Common myeloid progenitor, CD34-positive (primary cell): ENCODE measurements around the gene OGDHL.

Experiments used
- CTCF ChIA-PET: fragments of 350-600 bp; sonication (Branson Sonifier 250); formaldehyde crosslinking; loops from one replicate; lab custom pipeline; 2021; ENCODE audit warnings: antibody characterized with exemption; lab: Charles Lee
- POLR2A ChIA-PET: fragments of 350-600 bp; sonication (Branson Sonifier 250); formaldehyde crosslinking; loops from one replicate; lab custom pipeline; 2021; ENCODE audit warnings: antibody characterized with exemption; lab: Charles Lee
- DNase-seq, 3 donors: peaks; one replicate each; pipeline versions ENCODE4 v3.0.0 to v3.0.0-alpha.2; 2013
- H3K27ac ChIP-seq, 2 experiments: 1 replicate in 1 of 2; 2 replicates in 1 of 2; pipeline ENCODE4 v1.7.0; 2013; ENCODE audit warnings: inconsistent platforms in 2 of 2, low read length in 2 of 2, mild to moderate bottlenecking in 2 of 2, low read depth in 1 of 2, moderate library complexity in 1 of 2; ENCODE audit not compliant: severe bottlenecking in 2 of 2, insufficient read depth in 1 of 2, poor library complexity in 1 of 2
- H3K27me3 ChIP-seq, 5 experiments: replicated peaks in 2 of 5; 1 replicate in 3 of 5; 2 replicates in 2 of 5; pipeline versions ENCODE4 v1.6.1 to v1.7.0; 2013; ENCODE audit warnings: low read length in 4 of 5, mild to moderate bottlenecking in 2 of 5, moderate library complexity in 2 of 5, inconsistent platforms in 1 of 5; ENCODE audit not compliant: insufficient read depth in 5 of 5, control insufficient read depth in 4 of 5
- H3K36me3 ChIP-seq, 4 experiments: 1 replicate in 2 of 4; 2 replicates in 2 of 4; pipeline versions ENCODE4 v1.6.1 to v1.7.0; 2013; ENCODE audit warnings: low read length in 3 of 4, control low read depth in 1 of 4, mild to moderate bottlenecking in 1 of 4; ENCODE audit not compliant: control insufficient read depth in 4 of 4, insufficient read depth in 4 of 4
- H3K4me1 ChIP-seq, 4 experiments: 1 replicate in 3 of 4; 2 replicates in 1 of 4; pipeline versions ENCODE4 v1.6.1 to v1.7.1; 2013; ENCODE audit warnings: low read length in 3 of 4, mild to moderate bottlenecking in 3 of 4, control low read depth in 1 of 4, inconsistent platforms in 1 of 4, moderate library complexity in 1 of 4; ENCODE audit not compliant: control insufficient read depth in 4 of 4, insufficient read depth in 4 of 4; ENCODE audit errors: control extremely low read depth in 1 of 4
- H3K4me3 ChIP-seq, 7 experiments: 1 replicate in 4 of 7; 2 replicates in 3 of 7; pipeline versions ENCODE4 v1.5.1 to v1.7.0; 2013; ENCODE audit warnings: mild to moderate bottlenecking in 7 of 7, low read length in 6 of 7, moderate library complexity in 6 of 7, inconsistent platforms in 2 of 7, low read depth in 2 of 7, control low read depth in 1 of 7; ENCODE audit not compliant: insufficient read depth in 4 of 7, control insufficient read depth in 1 of 7; ENCODE audit errors: extremely low read depth in 1 of 7
- H3K9me3 ChIP-seq, 5 experiments: 1 replicate in 4 of 5; 2 replicates in 1 of 5; pipeline versions ENCODE4 v1.6.1 to v1.7.1; 2013; ENCODE audit warnings: low read length in 4 of 5, mild to moderate bottlenecking in 2 of 5, inconsistent platforms in 1 of 5, low read depth in 1 of 5, moderate library complexity in 1 of 5; ENCODE audit not compliant: control insufficient read depth in 4 of 5, insufficient read depth in 2 of 5; ENCODE audit errors: control extremely low read depth in 1 of 5
- WGBS: methylation state at CpG from one replicate; pipeline ENCODE4 v1.1.5; 2013; ENCODE audit not compliant: insufficient coverage; 5-methylcytosine and 5-hydroxymethylcytosine counted together

Gene OGDHL

GRCh38 chr10:49691588-49691987 lies 70.5 kb downstream of the OGDHL start:
- WGBS, result 51% methylated on average over 6 of the region's 9 CpGs
- H3K27me3 ChIP-seq, result peaks cover 11 to 82% (median 50%) of the 10 kb centered on the region in 5 experiments
- H3K36me3 ChIP-seq, result no peaks in the 10 kb centered on the region
- no peak for DNase-seq
- ChIA-PET CTCF (no interaction called here), POLR2A (no interaction called here)
- H3K9me3 ChIP-seq, result peaks cover 0 to 24% (median 19%) of the 10 kb centered on the region in 5 experiments
- H3K4me1 ChIP-seq, result no peaks in the 10 kb centered on the region
- H3K27ac ChIP-seq, result no peak overlapping the region
- no peak overlapping the region for H3K4me3 ChIP-seq

GRCh38 chr10:49690698-49691356 lies 71.3 kb downstream of the OGDHL start:
- peaks cover 0 to 28% (median 19%) of the 10 kb centered on the region in 5 experiments for H3K9me3 ChIP-seq
- WGBS, result 9% methylated on average over 5 of the region's 12 CpGs
- no peaks in the 10 kb centered on the region for H3K36me3 ChIP-seq
- H3K4me3 ChIP-seq, result no peak overlapping the region
- peaks cover 11 to 78% (median 49%) of the 10 kb centered on the region in 5 experiments for H3K27me3 ChIP-seq
- POLR2A ChIA-PET, result no interaction called here
- no peaks in the 10 kb centered on the region for H3K4me1 ChIP-seq
- CTCF ChIA-PET, result no interaction called here
- DNase-seq, result no peak
- H3K27ac ChIP-seq, result no peak overlapping the region

GRCh38 chr10:49689882-49690510 lies 72.1 kb downstream of the OGDHL start:
- Histone ChIP-seq H3K27ac (no peak overlapping the region), H3K4me1 (no peaks in the 10 kb centered on the region), H3K27me3 (peaks cover 11 to 76% (median 46%) of the 10 kb centered on the region in 5 experiments), H3K9me3 (peaks cover 0 to 28% (median 19%) of the 10 kb centered on the region in 5 experiments), H3K4me3 (no peak overlapping the region), H3K36me3 (no peaks in the 10 kb centered on the region)
- ChIA-PET POLR2A (no interaction called here), CTCF (no interaction called here)
- no peak for DNase-seq
- WGBS, result 19% methylated on average over 11 of the region's 12 CpGs

- Histone ChIP-seq H3K27ac (no peak overlapping the region), H3K4me3 (no peak overlapping the region), H3K27me3 (peaks cover 11 to 71% (median 43%) of the 10 kb centered on the region in 5 experiments), H3K9me3 (peaks cover 0 to 28% (median 19%) of the 10 kb centered on the region in 5 experiments), H3K36me3 (no peaks in the 10 kb centered on the region), H3K4me1 (no peaks in the 10 kb centered on the region)
- no peak for DNase-seq
- CTCF ChIA-PET, result no interaction called here
- POLR2A ChIA-PET, result no interaction called here
- 20% methylated on average over 7 of the region's 7 CpGs for WGBS
Observed at GRCh38 chr10:49688920-49689319, 73.2 kb downstream of the OGDHL start.

- peaks cover 11 to 65% (median 41%) of the 10 kb centered on the region in 5 experiments for H3K27me3 ChIP-seq
- CTCF ChIA-PET, result no interaction called here
Observed at GRCh38 chr10:49688261-49688846, 73.8 kb downstream of the OGDHL start.

GRCh38 chr10:49686651-49687050 lies 75.5 kb downstream of the OGDHL start:
- 90% methylated on average over 3 of the region's 4 CpGs for WGBS

More at GRCh38 chr10:49688261-49688846, 73.8 kb downstream of the OGDHL start:
- POLR2A ChIA-PET, result no interaction called here
- H3K27ac ChIP-seq, result no peak overlapping the region
- no peak for DNase-seq
- WGBS, result 18% methylated on average over 7 of the region's 8 CpGs
- no peaks in the 10 kb centered on the region for H3K36me3 ChIP-seq
- no peak overlapping the region for H3K4me3 ChIP-seq
- H3K4me1 ChIP-seq, result no peaks in the 10 kb centered on the region
- H3K9me3 ChIP-seq, result peaks cover 0 to 25% (median 17%) of the 10 kb centered on the region in 5 experiments

More at GRCh38 chr10:49686651-49687050, 75.5 kb downstream of the OGDHL start:
- POLR2A ChIA-PET, result no interaction called here
- peaks cover 11 to 52% (median 35%) of the 10 kb centered on the region in 5 experiments for H3K27me3 ChIP-seq
- no peaks in the 10 kb centered on the region for H3K36me3 ChIP-seq
- H3K4me1 ChIP-seq, result no peaks in the 10 kb centered on the region
- H3K9me3 ChIP-seq, result peaks cover 0 to 22% (median 14%) of the 10 kb centered on the region in 5 experiments
- no peak for DNase-seq
- CTCF ChIA-PET, result no interaction called here
- no peak overlapping the region for H3K27ac ChIP-seq
- no peak overlapping the region for H3K4me3 ChIP-seq
